ENCODE results near the gene MYT1.

The MYT1 gene

DNA sequence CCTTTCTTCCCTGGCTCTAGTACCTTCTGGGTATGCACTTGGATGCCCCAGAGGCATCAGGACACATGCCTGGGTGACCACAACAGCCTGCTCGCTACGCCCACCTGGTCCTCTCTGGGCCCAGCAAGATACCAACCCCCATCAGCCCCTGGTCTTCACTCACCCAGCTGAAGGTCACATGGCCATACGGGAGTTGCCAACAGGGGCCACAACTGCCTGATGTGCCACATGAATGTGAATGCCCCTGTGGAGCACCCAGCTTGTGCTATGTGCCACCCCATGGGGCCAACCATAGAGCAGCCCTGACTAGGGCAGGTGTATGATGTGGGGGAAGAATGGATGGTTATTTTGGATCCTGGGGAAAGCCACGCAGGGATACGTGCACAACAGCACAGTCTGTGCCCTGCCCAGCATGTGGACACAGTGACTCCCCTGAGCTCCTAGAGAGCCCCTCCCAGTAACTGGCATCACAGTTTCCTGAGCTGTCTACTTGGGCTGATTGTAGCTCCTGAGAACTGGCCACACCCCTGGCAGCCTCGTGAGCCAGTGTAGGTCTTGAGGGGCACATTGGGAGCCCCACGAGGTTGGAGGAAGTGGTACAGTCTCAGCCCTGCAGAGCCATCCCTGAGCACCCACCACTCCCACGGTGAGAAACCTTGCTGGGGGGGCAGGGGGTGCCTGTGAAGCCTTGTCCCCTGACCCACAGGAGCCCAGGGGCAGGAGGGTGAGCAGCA, 80.8 kb downstream of the MYT1 start:
- DNase-seq (ENCODE audit: low read depth in 2 of 2) = no peak

DNA sequence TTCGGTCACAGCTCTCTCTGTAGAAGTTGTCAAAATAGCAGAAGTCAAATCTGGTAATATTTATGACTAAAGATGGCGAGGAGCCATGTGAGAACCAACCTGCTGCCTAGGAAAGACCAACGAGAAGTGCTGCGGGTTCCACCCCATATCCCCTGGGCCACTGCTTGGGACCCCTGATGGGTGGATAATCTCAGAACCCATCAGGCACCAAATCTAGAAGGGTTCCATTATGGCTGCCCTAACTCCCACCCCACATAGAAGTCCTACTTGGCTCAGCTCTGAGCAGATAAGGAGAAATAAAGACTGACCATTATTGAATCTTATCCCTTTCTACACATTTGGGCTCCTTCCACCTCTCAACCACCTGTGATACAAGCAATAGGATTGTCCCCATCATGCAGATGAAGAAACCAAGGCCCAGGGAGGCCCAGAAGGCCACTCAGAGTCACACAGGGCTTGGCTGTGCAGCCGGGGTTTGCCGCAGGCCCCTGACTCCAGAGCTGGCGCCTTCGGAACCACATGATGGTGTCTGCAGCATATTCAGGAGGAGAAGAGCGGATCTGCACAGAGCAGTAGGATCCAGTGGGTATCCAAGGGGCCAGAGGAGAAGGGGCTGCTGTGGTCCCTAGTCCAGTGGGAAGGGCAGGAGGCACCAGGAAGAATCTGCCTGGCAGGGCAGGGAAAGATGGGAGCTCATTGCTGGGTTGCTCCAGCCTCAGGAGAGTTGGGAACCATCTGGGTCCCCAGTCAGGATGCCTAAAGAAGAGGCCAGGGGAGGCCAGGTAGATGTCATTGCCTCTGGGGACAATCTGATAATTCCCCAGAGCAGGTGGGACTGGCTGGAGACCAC, 81.7 kb downstream of the MYT1 start:
- DNase-seq (ENCODE audit: low read depth in 2 of 2) = no peak

- no peak for DNase-seq (ENCODE audit: low read depth in 2 of 2)
Observed at GRCh38 chr20:64246616-64247306, 82.5 kb downstream of the MYT1 start.

- DNase-seq (ENCODE audit: low read depth in 2 of 2) = no peak
Observed at GRCh38 chr20:64247307-64247618, 83.0 kb downstream of the MYT1 start.

DNA sequence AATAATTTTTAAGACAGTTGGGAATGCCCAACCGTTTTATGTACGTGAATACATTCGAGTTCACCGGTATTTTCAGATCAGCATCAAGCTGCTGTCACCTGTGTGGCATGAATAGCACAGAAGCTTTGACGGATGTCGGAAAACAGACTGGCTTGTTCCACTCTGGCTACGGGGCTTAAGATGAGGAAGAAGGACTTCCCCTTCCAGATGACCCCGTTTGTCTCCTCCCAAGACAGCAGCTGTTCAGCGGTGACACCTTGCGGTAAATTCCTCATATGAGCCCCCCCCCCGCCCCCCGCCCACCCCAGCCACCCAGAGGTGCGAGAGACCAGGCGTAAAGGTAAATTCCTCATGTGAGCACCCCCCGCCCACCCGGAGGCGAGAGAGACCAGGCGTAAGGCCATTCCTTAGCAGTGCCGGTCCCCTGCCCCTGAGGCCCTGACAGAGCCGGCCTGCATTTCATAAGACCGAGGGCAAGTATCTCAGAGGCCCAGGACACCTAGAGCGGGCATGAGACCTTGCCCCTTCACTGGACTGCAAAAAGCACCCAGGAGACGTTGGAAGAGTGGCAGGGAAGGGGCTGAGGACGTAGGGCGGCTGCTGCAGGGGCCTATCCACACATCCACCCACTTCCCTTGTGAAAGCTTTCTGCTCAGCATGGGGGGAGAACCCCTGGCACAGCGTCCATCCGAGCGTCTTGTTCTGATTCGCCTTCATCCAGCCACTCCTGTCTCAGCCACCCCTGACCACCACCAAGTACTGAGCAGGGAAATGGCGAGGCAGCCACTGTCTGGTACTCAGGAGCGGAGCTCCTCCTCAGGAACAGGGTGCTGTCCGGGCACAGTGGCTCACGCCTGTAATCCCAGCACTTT, 84.0 kb downstream of the MYT1 start:
- no peak for DNase-seq (ENCODE audit: low read depth in 2 of 2)

- no peak for DNase-seq (ENCODE audit: low read depth in 2 of 2)
Observed at GRCh38 chr20:64250027-64250426, 85.8 kb downstream of the MYT1 start.

GRCh38 chr20:64253000-64253383, 88.7 kb downstream of the MYT1 start:
- no peak for DNase-seq (ENCODE audit: low read depth in 2 of 2)

DNA sequence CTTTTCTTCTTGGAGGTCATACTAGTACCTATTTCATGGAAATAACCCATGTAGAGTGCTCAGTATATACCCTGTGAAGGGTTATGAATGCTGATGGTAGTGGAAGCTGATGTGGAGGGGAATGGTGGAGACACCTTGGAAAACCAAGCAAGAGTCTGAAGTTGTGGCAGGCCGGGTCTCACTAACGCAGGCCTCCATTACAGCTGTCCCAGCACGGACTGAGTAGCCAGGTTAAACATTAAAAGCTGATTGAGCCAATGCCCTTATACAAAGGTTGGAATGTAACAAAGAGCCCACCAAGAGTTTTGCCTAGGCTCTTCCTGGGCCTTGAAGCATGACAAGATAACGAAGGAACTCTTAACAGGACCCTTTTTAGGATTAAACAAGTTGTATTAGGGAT, 89.2 kb downstream of the MYT1 start:
- no peak for DNase-seq (ENCODE audit: low read depth in 2 of 2)

GRCh38 chr20:64254156-64254555, 89.9 kb downstream of the MYT1 start:
- DNase-seq (ENCODE audit: low read depth in 2 of 2) = no peak

GRCh38 chr20:64254571-64255360, 90.5 kb downstream of the MYT1 start:
- no peak for DNase-seq (ENCODE audit: low read depth in 2 of 2)

DNA sequence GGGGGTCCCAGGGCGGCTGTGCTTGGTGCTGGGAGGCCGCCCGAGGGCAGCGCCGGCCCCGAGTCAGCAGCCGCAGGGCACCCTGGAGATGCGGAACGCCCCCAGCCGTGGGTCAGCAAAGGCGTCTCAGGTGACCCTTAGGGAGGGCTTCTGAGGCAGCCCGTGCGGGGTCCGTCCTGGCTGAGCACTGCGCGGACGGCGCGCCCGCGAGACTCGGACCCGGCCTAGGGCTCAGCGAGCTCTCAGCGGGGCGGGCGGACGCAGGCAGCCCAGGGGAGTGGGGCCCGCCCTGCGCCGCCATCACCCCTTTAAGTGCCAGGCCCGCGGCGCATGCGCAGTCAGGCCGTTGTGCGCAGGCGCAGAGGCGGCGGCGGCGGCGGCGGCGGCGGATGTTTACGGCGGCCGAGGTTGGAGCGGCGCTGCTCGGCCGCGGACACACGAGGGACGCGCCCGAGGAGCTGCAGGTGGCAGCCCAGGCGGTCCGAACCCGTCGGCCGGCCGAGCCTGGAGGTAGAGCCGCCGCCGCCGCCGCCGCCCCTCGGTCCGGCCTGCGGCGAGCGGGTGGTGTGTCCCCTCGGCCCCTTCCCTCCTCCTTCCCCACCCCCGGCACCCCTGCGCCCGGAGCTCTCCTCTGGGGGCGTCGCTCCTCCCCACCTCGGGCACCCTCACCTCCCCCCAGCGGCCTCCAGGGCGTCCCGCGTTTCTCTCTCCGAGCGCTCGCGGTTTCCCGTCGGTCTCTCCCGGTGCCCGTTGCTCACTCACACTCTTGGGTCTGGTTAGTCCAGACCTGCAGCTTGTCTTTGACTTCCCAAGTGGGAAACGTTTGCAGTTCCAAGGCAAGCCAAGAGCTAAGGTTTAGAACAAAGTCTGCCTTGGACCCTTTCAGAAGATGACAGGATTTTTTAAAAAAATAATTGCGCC, 91.4 kb downstream of the MYT1 start, which contains the start of gene PCMTD2:
Gene PCMTD2 (plus strand): TSS at position 388 of the 921 bp plus-strand sequence. CDS start 4,218 bp downstream, outside the sequence.
- peak; percentile 62 to 77 for DNase-seq (ENCODE audit: low read depth in 2 of 2)

GRCh38 chr20:64256282-64256935, 92.2 kb downstream of the MYT1 start:
- DNase-seq (ENCODE audit: low read depth in 2 of 2) = no peak

GRCh38 chr20:64257107-64257757, 93.0 kb downstream of the MYT1 start:
- DNase-seq (ENCODE audit: low read depth in 2 of 2) = no peak

DNA sequence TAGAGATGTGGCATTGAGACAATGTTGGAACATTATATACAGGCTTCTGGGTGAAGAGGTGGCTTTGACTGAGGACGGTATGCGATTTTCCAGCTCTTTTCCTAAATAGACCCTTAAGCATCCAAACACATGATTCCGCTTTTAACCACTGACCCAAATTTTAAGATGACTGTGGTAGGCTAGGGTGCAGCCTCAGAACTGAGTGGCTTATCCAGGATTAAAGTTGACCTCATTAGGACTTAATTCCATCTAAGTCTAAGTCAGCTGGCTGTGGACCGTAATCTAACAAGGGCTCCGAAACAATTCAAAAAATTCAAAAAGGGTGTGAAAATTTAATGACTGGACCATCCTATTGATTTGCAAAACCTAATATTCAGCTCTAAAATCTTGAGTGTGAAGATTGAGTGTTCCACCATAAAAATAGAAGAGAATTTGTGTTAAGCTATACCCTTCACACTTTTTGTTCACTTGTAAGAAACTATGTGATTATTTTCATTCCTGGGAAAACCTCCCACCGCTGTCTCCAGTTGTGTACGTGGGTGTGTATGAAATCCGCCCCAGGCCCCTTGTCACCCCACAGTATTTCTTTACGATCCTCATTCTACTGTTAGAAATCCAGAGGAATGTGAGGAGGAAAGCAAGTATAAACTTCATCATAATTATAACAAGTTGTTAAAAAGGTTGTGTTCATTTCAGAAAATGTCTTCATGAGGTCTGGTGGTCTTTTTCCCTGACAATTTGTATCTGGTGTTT, 94.0 kb downstream of the MYT1 start:
- DNase-seq (ENCODE audit: low read depth in 2 of 2) = no peak

DNA sequence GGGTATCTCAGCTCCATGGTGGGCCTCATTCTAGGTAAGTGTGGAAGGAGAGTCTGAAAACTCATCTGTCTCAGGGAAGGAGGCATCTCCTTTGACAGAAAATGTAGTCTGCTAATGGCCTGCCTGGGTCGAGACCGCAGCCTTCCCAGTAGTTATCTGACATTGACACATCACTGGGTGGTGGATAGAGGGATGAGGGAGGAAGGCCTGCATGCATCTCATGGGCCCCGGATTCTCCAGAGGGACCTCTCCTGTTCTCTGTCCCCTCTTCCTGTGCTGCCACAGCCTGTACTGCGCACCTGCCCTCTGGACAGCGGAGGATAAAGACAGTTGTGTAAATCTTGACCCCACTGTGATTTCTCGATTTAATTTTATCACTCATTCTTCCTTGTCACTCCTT, 96.0 kb downstream of the MYT1 start:
- DNase-seq (ENCODE audit: low read depth in 2 of 2) = no peak

- no peak for DNase-seq (ENCODE audit: low read depth in 2 of 2)
Observed at GRCh38 chr20:64261138-64261537, 96.9 kb downstream of the MYT1 start.

GRCh38 chr20:64264091-64264490, 99.8 kb downstream of the MYT1 start:
- DNase-seq (ENCODE audit: low read depth in 2 of 2) = no peak

DNA sequence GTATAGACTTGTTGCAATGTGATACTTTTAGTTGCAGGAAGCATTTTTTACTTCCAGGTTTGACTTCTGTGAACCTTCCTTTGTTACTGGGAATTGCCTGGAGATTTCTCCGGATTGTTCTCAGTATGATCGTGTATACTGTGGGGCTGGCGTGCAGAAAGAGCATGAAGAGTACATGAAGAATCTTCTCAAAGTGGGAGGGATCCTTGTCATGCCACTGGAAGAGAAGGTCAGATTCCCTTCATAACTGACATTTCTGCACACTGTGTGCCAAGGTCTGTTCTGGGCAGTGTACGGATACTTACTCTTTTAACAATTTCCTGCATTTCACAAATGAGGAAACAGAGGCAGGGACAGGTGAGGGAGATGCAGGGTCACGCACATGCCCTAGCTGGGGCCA, 100.9 kb downstream of the MYT1 start:
- no peak for DNase-seq (ENCODE audit: low read depth in 2 of 2)

All from stimulated activated CD8-positive, alpha-beta memory T cell treated with anti-CD3 and anti-CD28 coated beads, Interleukin-7, amount 100 ng/mL, for 4 hours (primary cell).